AG09319 (cell line): ENCODE measurements around the gene USH2A.
A peak's percentile ranks its signal among the peaks of the same experiment; 100 is the strongest.

Source experiments
- DNase-seq: peaks from one replicate; pipeline ENCODE4 v3.0.0-alpha.2; 2010; ENCODE audit warnings: low read depth; ENCODE audit errors: extremely low read depth
- TF ChIP-seq, protein P1 (sequence below): IDR thresholded peaks from 2 replicates; pipeline ENCODE4 v1.5.1; 2011; ENCODE audit warnings: low read depth, mild to moderate bottlenecking, inconsistent platforms, low read length, moderate library complexity

Gene USH2A

GRCh38 chr1:216237927-216238542 lies 185.2 kb downstream of the USH2A start:
- TF ChIP-seq, protein P1, sequence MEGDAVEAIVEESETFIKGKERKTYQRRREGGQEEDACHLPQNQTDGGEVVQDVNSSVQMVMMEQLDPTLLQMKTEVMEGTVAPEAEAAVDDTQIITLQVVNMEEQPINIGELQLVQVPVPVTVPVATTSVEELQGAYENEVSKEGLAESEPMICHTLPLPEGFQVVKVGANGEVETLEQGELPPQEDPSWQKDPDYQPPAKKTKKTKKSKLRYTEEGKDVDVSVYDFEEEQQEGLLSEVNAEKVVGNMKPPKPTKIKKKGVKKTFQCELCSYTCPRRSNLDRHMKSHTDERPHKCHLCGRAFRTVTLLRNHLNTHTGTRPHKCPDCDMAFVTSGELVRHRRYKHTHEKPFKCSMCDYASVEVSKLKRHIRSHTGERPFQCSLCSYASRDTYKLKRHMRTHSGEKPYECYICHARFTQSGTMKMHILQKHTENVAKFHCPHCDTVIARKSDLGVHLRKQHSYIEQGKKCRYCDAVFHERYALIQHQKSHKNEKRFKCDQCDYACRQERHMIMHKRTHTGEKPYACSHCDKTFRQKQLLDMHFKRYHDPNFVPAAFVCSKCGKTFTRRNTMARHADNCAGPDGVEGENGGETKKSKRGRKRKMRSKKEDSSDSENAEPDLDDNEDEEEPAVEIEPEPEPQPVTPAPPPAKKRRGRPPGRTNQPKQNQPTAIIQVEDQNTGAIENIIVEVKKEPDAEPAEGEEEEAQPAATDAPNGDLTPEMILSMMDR, result no peak
- no peak for DNase-seq

DNA sequence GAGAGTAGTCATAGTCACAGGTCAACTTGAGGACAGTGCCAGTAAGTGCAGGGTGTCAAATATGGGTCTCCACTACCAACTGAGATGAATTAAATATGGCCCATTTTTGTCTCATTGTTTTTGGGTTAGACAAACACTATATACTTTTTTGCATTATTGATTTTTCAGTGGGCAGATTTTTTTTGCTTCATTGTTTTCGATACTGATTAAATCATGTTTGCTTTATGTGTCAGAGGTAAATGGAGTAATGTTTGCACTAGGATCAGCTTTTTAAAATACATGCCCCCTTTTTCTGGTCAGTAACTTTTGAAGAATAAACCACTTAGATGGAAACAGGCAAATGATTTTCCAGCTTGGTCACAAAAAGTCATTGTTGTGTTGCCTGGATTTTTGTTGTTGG lies 199.0 kb downstream of the USH2A start:
- DNase-seq, result no peak
- TF ChIP-seq, protein P1, result no peak

DNA sequence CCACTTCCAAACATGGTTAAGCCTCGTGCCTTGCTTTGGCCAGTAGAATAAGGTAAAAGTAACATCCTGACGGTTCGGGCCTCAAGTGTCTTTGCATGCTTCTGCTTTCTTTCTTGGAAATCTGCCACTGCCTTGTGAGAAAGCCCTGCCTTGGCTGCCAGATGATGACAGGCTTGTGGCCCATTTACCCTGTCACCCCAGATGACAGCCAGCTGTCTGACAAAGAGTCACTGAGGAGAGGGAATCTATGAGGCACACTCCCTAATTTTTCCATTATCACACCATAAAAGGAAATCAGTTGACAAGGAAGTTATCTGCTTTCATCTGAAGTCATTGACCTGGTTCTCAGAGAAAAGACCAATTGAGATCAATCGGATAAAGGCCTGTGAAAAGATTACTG lies 199.8 kb downstream of the USH2A start:
- DNase-seq, result no peak
- TF ChIP-seq, protein P1, result no peak

GRCh38 chr1:216222288-216222687 lies 201.0 kb downstream of the USH2A start:
- no peak for DNase-seq
- TF ChIP-seq, protein P1, result no peak

GRCh38 chr1:216221260-216221700 lies 202.0 kb downstream of the USH2A start:
- peak; percentile 56 for DNase-seq
- TF ChIP-seq, protein P1, result peak; percentile 84

DNA sequence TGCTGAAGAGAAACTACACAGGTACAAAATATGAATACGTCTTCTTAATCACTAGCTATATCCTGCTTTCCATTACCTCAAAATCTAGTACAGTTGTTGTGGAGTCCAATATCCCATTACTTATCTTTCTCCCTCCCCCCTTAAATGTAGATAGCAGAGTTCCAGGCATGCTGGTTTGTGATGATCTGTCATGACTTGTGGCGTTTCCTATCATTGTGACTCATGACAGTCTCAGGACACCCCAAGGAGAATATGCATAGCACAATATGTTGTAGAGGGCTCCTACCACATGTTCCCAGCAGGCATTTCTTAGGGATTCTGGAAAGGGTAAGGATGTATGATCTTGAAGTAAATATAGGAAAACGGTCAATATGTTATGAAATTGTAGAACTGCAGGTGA lies 206.9 kb downstream of the USH2A start:
- no peak for DNase-seq
- TF ChIP-seq, protein P1, result no peak

- DNase-seq, result no peak
- TF ChIP-seq, protein P1, result no peak
Measured at GRCh38 chr1:216215169-216215568, 208.1 kb downstream of the USH2A start.
